Inflammatory macrophage treated with lipopolysaccharide for 4 hours (primary cell): ENCODE measurements around the gene NUDT5.

Experiments
- DNase-seq: peaks from one replicate; pipeline ENCODE4 v3.0.0-alpha.2; 2020

NUDT5 gene

DNA sequence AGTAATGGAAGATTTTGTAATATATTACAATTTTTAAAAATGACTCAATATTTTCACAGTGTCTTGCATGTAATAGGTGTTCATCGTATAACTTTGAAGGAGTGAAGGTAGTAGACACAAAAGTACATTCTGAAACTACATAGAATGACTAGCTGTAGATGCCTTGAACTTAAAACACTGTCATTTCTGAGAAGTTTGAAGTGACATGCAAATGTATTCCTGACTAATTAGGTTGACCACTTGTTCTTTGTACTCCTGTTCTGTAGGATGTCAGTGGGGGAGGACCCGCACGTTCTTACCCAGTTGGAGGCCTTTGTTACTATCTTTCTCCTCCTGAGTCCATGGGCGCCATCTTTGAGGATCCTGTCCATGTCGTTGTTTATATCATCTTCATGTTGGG, 35.0 kb downstream of the NUDT5 start:
- DNase-seq = no peak

DNA sequence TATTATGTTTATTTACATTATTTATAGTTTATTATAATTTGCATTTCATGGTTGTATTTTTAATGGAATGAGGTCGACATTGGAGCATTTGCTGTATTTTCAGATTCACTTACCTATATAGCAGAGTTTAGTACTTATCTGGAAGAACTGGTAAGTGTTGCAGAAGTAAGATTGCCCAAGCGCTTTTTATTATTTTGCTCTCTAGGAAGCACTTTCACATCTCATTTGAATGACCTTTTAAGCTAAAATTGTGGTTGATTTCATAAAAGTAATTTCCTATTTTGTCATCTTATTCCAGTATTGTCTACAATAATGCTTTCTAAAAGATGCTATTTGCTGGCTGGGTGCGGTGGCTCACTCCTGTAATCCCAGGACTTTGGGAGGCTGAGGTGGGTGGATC, 37.6 kb downstream of the NUDT5 start:
- DNase-seq = peak; percentile 93

DNA sequence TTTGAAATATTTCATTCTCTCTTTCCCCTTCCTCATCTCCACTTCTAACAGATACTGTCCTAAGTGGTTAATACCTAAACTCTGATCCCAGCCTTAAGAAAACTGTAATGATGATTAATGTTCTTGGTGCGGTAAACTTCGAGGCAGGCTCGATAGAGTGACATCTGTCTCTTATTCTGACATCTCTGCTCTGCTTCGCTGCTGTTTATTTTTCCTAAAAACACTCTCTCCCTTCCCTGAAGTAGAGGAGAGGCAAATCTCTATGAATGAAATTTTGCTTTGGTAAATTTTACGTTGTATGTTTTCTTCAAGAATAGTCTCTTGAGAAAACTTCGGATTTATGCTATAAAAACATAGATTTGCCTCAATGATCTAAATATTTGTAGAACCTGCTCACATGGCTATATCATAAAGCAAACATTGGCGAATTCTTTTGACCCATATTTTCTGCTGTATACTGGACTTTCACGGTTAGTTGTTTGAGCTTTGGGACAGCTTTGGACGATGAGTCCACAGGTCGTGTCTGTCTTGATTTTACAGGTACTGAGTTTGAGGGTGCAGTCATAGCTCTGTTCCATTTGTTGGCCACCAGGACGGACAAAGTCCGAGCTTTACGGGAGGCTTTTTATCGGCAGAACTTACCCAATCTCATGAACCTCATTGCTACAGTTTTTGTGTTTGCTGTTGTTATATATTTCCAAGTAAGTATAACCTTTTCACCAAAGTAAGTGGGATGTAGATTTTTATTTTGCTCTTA, 39.1 kb downstream of the NUDT5 start:
- DNase-seq = no peak

DNA sequence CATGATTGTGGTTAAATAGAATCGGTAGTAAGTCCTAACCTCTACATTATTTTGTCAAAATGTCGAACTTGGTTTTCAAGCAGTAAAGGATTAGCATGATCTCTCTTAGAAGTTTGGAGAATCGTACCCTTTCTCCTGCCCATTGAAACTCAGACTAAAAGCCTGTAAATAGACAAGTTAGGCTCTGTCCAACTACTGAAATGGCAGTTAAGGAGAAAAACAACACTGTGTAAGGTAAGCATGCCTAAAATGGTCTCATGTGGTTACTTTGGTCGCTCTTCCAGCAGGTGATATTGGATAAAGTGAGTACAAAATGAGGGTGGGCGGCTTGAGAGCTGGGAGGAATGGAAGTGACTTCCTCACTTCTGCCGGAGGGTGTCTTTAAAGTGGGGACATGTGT, 41.2 kb downstream of the NUDT5 start:
- DNase-seq = no peak

DNA sequence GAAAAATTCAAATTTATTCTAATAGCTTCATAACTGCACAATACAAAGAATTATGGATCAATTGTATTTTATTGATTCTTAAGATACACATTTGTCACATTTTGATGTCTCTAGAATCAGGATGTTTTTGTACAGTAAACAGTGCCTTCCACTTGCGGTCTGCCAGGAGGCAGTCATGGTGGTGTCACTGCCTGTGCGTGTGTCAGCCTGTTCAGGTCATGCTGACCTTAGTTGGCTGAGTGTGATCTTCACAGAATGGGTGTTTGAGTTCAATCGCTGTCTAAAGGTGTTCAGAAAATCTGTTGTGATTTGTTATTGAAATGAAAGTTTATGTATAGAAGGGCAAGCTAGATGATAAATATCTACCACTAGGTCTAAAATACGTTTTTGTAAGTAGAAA, 45.5 kb downstream of the NUDT5 start:
- DNase-seq = no peak

DNA sequence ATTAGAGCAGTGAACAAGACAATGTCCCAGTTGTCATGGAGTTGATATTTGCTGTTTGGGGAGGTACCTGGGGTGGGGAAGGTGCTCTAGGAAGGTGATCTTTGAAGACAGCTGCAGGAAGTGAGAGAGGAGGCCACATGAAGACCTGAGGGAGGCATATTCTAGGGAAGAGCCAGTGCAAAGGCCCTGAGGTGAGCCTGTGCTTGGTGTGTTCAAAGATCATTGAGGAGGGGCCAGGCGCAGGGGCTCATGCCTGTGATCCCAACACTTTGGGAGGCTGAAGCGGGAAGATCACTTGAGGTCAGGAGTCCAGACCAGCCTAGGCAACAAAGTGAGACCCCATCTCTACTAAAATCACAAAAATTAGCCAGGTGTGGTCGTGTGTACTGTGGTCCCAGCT, 51.2 kb downstream of the NUDT5 start:
- DNase-seq = no peak

DNA sequence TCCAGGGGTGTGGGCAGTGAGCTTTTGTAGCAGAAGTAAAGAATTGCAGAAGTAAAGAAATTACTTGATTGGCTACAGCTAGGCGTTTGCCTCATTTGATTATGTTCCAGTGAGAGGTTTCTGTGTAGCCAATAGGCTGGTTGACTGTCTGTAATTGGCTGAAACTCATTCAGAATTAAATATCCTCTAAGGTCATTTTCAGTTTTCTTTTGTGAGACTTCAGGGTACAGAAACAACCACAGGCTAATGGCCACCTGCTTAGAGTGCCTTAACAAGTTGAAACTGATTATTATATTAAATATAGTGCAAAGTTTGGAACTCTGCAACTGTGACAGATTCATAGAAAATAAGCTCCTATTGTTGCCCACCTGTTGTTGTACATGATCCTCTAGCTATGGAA, 55.7 kb downstream of the NUDT5 start:
- DNase-seq = no peak

DNA sequence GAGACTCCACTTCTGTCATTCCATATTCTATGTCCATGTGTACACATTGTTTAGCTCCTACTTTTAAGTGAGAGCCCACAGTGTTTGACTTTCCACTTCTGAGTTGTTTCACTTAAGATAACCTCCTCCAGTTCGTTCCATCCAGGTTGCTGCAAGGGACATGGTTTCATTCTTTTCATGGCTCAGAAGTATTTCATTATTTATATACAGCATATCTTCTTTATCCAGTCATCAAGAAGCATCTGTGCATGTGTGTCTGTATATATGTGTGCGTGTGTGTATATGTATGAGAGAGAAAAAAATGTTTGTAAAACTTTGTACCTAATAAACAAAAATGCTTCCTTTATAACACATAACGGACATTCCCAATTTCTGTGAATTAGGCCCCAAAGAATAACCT, 60.1 kb downstream of the NUDT5 start:
- no peak for DNase-seq

DNA sequence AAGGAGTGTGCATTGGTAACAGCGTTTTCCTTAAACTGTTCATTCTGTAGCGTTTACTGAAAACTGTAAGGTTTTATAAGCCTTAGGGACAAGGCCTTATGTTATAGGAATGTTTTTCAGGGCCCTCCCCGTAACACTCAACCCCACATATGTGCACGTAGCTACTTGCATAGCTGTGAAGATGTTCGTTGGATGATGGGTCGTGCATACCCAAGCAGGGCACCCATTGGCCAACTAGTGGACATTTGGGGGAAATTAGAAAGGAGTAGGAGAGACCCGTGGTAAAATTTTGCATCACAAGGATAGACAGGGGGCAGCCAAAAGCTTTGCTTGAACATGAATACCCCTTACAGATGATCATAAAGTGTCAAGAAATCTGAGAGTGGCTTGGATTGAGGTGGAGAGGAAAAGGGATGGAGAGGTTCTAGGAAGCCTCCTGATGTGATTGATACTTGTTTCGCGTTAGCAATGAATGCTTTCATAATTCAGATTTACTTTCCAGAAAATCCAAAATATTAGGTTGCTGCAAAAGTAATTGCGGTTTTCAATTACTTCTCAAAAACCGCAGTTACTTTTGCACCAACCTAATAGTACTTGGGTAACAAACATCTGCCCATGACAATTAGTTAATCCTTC, 65.3 kb downstream of the NUDT5 start:
- peak; percentile 53 for DNase-seq

DNA sequence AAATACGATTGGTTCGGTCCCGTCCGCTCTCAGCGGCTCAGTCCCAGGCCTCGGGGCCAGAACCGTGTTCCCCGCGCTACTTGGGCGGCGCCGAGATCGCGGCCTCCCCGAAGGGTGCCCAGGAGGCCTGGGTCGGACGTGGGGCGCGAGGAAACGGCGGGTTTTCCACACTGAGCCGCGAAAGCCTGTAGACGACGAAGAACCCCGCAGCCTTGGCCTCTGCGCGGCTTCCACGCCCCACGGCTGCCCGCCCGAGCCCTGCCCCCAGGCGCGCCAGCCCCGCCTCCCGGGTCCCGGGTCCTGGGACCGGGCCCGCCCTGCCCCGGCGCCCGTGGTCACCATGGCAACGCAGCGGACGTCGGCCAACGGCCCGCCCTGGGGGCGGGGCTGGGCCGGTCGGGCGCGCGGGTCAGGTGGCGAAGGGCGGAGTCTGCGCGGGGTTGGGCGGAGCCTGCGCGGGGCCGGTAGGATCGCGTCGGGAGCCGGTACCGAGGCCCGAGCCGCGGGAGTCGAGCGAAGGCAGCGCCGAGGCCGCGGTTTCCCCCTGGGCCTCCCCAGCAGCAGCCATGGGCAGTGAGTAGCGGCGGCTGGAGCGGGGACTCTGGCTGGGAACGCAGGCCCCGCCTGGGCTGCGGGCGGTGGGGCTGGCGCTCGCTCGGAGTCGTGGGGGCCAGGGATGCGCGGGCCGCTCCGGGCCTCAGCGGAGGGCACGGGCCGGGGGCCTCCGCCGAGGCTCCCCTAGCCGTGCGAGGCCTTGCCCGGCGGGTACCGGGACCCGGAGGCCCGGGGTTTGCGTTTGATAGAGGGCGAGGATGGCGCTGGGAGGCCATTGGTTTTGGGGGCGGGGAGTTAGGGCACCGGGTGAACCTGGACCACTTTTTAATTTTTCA, 66.2 kb downstream of the NUDT5 start, which contains the start of gene SEC61A2:
Gene SEC61A2, plus strand, starts transcription at position 456 of the 890 bp plus-strand sequence. Its CDS starts 111 bp downstream, at position 567.
- peak; percentile 96 for DNase-seq

DNA sequence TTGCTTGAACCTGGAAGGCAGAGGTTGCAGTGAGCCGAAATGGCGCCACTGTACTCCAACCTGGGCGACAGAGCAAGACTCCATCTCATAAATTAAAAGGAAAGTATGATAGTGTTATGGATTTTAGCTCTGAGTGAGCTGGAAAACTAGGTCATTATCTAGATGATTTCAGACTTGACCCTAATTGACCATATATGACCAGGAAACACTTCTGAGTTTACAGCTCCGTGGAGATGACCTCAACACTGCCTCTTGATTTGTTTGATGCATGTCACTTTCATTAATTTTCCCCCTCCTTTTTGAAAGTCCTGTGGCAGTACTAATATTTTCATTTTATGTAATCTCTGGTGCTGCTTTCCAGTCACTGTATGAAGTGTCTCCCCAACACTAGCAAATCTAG, 74.0 kb downstream of the NUDT5 start:
- DNase-seq = no peak
